GM21825 (cell line): ENCODE measurements around the gene DTNBP1.

Experiments
- ATAC-seq: cut with Tn5 transposase; IDR thresholded peaks from one replicate; pipeline ENCODE4 v1.9.1; 2021; ENCODE audit warnings: mild to moderate bottlenecking, moderate library complexity; ENCODE audit not compliant: unreplicated experiment

DTNBP1 gene, protein sequence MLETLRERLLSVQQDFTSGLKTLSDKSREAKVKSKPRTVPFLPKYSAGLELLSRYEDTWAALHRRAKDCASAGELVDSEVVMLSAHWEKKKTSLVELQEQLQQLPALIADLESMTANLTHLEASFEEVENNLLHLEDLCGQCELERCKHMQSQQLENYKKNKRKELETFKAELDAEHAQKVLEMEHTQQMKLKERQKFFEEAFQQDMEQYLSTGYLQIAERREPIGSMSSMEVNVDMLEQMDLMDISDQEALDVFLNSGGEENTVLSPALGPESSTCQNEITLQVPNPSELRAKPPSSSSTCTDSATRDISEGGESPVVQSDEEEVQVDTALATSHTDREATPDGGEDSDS

DNA sequence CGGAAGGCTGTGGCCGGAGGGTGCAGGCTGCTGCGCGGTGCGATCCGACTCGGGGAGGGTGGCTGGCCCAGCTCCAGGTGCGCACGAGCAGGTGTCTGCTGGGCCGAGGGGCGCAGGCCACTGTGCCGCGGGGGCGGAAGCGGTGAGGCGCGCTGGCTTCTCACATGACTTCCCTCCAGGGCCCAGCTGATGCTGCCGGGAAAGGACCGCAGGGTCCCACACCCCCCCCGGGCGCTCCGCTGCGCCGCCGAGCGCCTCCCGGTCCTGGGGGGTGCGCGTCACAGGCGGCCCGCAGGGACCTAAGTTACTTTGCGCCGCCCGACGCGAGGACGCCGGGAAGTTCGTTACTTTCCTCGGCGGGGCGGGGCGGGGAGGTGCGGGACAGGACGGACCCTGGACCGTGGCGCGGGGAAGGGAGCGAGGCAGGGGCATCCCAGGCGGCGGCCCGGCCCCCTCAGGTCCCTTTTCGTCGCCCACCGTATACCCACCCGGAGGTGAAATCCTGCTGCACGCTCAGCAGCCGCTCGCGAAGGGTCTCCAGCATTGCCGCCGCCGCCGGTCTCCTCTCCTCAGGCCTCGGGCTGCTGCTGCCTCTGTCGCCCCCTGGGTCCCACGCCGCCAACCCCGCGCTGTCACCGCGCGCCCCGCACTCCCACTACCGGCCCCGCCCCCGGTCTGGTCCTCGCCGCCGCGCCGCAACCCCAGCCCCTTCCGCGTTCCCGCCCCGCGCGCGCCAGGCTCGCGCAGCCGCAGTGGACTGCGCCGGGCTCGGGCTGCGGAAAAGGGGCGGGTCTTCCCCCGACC lies at the start of gene DTNBP1:
DTNBP1 (minus strand) TSS at position 703 of the 804 bp plus-strand sequence; CDS start at position 544, 159 bp downstream.
- peak; percentile 66 for ATAC-seq

GRCh38 chr6:15709651-15710269 lies 46.9 kb upstream of the DTNBP1 start:
- ATAC-seq = no peak

DNA sequence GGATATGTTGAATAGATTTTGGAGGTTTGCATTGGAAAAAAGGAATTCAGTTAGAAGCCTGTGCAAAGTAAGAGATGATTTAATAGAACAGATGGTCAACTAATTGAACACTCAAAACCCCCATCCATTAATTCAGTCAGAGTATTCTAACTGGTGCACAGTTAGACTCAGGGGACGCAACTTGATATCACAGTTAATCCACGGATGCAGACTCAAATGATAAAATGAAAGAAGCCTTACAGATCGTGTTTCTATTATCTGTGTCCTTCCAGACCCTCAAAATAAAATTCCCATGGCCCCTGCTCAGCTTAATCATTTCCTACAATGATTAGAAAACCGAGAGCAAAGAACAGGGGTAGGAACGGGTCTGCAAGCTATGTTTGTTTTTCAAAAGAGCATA lies 45.4 kb upstream of the DTNBP1 start:
- no peak for ATAC-seq

DNA sequence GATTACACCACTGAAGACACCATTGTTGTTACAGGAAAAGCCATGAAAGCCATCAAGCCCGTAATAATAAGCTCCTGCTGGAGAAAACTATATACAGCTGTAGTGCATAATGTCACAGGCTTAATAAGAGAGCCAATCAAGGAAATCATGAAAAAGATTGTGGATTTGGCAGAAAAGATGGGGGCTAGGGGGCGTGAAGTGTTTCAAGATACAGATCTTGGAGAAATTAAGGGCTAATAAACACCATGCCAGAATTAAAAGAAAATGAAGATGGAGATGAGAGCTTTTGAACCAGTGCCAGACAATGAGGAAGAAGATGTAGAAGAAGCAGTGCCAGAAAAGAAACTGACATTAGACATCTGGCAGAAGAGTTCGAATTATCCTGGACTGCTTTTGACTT lies 43.2 kb upstream of the DTNBP1 start:
- ATAC-seq = no peak

DNA sequence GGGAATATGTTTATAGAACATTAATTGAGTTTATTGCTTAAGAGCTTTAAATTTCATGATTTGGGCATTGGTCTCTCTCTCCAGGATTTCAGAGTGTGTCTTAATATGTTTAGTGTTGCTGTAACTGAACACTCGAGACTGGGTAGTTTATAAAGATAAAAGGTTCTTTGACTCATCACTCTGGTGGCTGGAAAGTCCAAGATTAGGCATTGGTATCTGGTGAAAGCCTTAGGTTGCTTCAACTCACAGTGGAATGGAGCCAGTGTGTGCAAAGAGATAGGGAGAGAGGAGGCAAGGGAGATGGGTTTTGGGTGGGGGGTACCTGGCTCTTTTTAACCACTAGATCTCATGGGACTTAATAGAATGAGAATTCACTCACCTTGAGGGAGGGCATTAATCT lies 35.6 kb upstream of the DTNBP1 start:
- ATAC-seq = no peak

- ATAC-seq = no peak
Observed at GRCh38 chr6:15697895-15698294, 35.1 kb upstream of the DTNBP1 start.

DNA sequence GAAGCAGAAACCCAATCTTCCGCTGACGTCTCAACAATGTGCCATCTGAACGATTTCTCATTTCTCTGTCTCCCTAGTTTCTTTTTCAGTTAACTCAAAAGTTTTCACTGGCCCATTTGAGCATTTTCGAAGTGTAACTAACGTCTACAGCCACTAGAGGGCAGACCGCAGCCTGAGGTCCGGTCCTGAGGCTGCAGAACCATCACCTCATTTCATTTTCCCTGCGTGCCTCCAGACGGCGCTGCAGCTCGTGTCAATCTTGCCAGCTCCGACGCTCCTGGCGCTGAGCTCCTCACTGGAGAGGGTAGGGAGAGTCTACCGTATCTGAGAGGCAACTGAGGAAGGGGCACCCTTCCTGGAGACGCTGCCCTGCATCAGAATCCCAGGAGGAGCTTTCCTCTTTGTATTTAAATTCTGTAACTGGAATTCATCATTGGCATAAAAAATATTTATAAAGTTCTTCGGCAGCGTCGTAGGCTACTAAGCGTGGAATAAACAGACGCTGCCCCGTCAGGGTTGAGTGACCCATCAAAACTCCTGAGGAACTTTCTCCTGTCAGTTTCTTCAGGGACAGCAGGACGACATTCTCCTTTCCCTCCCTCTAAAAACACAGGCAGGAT lies 28.5 kb upstream of the DTNBP1 start:
- ATAC-seq = peak; percentile 97

DNA sequence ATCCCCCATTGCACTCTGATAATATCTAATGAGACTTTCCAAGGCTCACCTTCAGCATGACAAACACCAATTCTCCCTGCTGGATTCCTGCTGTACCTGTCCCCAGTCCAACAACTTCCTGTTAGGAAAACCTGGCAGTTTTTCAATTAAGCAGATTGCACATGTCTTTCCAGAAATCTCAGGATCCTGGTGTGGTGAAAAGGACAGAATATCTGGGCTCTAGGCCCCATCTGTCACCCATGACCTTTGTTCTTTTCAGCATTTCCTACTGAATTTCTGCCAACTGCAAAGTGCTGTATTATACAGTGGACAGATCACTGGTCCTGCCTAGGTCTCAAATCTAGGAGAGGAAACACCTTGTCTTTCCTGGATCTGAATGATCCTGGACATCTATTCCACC lies 27.7 kb upstream of the DTNBP1 start:
- ATAC-seq = no peak

DNA sequence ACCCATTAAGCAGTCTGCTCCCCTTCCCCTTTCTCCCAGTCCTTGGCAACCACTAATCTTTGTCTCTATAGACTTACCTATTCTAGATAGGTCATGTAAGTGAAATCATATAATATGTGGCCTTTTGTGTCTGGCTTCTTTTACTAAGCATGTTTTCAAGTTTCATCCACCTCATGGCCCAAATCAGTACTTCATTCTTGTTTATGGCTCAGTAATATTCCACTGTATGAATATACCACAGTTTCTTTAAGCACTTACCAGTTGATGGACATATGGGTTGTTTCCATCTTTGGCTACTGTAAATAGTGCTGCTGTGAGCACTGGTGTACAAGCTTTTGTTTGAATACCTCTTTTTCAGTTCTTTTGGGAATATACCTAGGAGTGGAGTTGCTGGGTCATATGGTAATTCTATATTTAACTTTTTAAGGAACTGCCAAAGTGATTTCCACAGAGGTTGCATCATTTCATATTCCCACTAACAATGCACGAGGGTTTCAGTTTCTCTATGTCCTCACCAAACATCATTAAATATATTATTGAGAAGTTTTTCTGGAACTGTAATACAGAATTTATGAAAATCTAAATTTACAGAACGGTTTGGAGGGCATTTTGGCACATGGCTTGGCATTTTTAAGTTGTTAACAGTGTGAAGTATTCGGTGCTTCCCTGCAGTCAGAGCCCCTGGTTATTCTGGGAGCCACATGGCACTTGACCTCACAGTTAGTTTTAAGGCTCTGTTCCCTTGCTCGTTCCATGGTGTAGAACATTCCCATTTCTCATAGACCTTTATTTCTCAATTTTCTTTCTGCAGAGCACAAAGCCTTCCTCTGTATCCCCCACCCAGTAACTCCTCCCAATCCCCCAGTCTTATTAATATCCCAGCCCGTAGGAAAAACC lies 27.0 kb upstream of the DTNBP1 start:
- ATAC-seq = no peak

- ATAC-seq = no peak
Observed at GRCh38 chr6:15685619-15686018, 22.8 kb upstream of the DTNBP1 start.

DNA sequence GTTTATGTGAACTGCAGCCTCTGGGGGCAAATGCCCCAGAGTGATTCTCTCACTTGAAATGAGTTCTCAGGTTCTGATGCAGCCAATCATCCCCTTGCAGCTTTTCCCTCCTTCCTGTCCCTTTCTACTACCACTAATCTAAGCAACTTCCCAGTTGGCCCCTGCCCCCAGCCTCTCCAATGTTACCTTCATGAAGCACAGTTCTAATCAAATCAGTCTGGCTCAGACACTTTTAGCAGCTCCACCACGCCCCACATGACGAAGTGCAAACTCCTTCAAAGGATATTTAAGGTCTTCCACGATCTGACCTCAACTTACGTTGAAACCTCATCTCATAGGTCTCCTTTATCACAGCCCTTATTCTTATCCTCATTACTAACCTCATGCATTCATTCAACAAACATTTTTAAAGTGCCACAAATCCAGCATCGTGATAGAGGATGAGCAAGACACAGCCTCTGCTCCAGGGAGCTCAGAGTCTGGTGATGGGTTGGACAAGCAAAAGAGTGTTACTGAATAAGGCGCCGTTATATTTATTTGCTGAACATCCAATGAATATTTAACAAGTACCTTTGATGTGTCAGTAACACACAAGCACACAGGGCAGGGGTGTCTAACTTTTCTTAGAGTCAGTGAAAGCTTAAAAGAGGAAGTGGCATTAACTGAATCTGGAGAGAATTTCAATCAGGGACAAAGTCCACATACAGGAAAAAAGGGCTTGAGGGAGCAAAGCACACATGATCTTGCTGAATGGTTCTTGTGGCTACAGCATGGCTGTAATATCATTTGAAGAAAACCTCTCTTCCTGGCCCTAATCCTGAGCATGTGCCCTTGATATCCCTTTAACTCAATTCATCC lies 20.4 kb upstream of the DTNBP1 start:
- ATAC-seq = no peak

DNA sequence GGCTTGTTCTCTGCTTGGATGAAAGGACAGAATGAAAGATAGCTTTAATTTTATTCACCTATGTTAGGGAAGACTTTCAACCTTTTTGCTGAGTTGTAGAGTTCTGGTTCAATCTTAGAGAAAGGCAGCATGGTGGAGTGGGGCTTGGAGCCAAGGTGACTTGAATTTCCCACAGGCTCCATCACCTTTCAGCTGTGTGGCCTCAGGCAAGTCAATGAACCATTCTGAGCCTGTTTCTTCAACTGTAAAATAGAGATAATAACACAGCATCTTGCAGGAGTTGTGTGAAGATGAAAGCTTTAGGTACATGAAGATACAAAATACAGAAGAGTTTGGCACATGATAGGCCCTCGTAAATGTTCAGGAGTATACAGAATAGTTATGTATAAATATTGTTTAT lies 19.1 kb upstream of the DTNBP1 start:
- no peak for ATAC-seq

DNA sequence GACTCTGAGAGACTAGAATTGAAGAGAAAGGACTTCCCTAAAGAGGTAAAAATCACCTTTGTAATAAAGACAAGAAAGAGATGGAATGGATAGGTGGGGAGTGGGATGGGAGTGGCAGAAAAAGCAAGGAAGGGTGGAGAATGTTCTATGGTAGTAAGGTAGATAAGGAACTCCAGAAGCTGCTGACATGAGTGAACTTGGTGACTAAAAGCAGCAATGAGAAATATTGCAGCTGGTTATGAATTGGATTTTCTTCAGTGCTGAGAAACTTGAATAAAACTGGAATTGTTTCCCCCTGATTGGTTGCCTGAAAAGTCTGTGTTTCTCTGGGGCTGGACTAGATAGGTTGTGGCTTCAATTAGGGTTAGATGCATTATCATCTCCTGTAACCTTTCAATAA lies 15.7 kb upstream of the DTNBP1 start:
- ATAC-seq = no peak

- no peak for ATAC-seq
Observed at GRCh38 chr6:15677822-15678221, 15.0 kb upstream of the DTNBP1 start.

DNA sequence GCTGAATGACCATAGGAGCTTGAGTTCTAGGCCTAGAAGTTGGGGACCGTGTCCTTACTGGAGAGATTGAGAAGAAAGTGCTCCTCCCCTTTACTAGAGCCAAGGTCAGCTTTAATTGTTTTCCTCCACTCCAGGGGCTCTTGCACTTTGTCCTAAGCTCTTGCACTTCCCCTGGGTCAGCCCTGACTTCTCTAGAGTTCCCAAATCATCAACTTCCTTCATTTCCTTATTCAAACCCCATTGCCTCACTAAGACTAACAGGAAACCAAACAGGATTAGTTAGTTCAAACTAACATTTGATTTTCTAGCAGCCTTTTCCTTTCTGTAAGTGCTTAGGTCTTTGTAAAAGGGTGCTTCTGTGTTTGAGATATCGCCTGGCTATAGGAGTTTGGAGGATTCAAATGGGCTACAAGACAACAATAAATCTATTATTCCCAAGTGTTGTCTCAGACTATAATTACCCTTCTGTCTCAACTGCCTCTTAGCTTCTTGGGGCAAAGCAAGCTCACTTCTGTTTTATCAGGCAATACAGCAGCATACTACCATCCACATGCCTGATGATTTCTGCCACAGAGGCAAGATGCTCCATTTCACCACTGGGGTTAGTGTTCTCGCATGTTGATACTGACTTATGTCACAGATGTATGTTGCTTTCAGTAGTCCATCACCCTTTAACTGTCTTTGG lies 12.8 kb upstream of the DTNBP1 start:
- no peak for ATAC-seq

- no peak for ATAC-seq
Observed at GRCh38 chr6:15674690-15675386, 12.0 kb upstream of the DTNBP1 start.

DNA sequence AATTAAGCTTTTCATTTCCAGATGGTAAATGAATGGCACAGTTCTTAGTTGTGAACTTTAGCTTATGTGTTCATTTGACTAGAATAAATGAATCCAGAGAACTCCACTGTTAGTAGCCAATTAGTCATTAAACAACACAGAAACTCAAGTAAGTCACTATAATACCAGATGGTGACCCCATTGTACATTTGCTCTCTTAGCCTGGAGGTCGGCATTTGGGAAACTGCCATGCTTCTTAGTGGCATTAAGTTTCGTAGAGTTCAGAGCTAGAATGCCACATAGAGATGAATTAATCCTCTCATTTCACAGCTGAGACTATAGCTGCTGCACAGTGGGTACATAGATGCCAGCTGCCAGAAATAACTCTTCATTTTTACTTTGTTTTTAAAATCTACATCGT lies 10.8 kb upstream of the DTNBP1 start:
- ATAC-seq = no peak

DNA sequence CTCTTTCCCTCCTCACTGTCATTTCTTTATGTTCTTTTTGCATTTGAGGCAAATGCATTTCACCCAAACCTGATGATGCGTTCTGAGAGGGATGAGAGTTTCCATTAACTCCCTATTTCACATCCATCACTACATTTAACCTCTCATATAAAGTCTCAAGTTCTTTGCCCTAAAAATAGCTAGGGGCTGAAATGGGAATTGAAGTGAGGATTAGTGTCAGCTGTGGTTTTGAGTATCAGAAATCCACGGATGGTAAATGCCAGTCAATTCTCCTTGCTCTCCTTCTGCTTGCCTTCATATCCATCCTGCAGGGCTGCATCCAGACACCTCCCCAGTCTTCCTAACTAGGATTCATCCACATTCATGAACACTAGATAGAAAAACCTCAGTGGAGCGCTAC lies 10.0 kb upstream of the DTNBP1 start:
- no peak for ATAC-seq
